Body of pancreas (tissue), 4 donors: ENCODE data around the gene HTR3C. TPM values are rescaled to one million over a fixed set of nuclear protein-coding genes. Genes with fewer than 3 reads are reported as not detected.

Experiments
- ATAC-seq: fragments of 150-250 bp; one replicate; pipeline ENCODE4 v1.9.1; 2016
- DNase-seq, 4 donors: peaks; one replicate each; pipeline ENCODE4 v3.0.0-alpha.2; 2019
- H3K27ac ChIP-seq, 4 donors: fragments of 200-600 bp; sonication (generic); 1 replicate in 3 of 4; 2 replicates in 1 of 4; pipeline versions ENCODE4 v1.5.1 to v1.6.1; 2016 to 2019; ENCODE audit warnings: mild to moderate bottlenecking in 1 of 4, mixed read lengths in 1 of 4, moderate library complexity in 1 of 4
- H3K27me3 ChIP-seq, 2 donors: fragments of 200-600 bp; sonication (generic); one replicate each; pipeline ENCODE4 v1.6.0; 2016; ENCODE audit warnings: mild to moderate bottlenecking in 1 of 2
- H3K36me3 ChIP-seq, 2 donors: fragments of 200-600 bp; sonication (generic); replicated peaks in 1 of 2; 2 replicates each; pipeline ENCODE4 v1.5.1; 2016; ENCODE audit warnings: low read depth in 2 of 2; ENCODE audit not compliant: insufficient read depth in 1 of 2
- H3K4me1 ChIP-seq: fragments of 200-600 bp; sonication (generic); one replicate; pipeline ENCODE4 v1.6.0; 2016
- H3K4me3 ChIP-seq, 2 donors: fragments of 200-600 bp; sonication (generic); 1 replicate in 1 of 2; 2 replicates in 1 of 2; pipeline ENCODE4 v1.5.1; 2016 to 2019
- H3K9me3 ChIP-seq, 3 donors: fragments of 200-600 bp; sonication (generic); 1 replicate in 2 of 3; 2 replicates in 1 of 3; pipeline ENCODE4 v1.5.1; 2016
- POLR2A ChIP-seq, 3 donors: fragments of 450-650 bp; IDR thresholded peaks; one replicate each; pipeline ENCODE4 v1.6.1; 2016; ENCODE audit warnings: antibody characterized with exemption in 3 of 3, mild to moderate bottlenecking in 2 of 3
- WGBS, 2 donors: methylation state at CpG; one replicate each; pipeline ENCODE4 v1.1.5; 2017; 5-methylcytosine and 5-hydroxymethylcytosine counted together
- intact Hi-C: fragments of 100-400 bp; cut with DNase I; formaldehyde crosslinking; loops from one replicate; pipeline ENCODE4 v1.15.1; 2023
- total RNA-seq, 2 donors: library from RNA; depleted of rRNA; stranded (reverse); fragments of >200 nt; gene quantifications; one replicate each; pipeline ENCODE4 v1.1.0, GENCODE V29; 2016
- TF ChIP-seq, protein P1 (sequence below), 7 experiments: fragments of 450-650 bp in 4 of 7; fragments of 200-600 bp in 3 of 7; sonication (generic) in 3 of 7; IDR thresholded peaks; one replicate each; pipeline ENCODE4 v1.5.1; 2016 to 2019; ENCODE audit warnings: antibody characterized with exemption in 7 of 7

The HTR3C gene
- total RNA-seq, 2 donors from 2014 or later: not detected

DNA sequence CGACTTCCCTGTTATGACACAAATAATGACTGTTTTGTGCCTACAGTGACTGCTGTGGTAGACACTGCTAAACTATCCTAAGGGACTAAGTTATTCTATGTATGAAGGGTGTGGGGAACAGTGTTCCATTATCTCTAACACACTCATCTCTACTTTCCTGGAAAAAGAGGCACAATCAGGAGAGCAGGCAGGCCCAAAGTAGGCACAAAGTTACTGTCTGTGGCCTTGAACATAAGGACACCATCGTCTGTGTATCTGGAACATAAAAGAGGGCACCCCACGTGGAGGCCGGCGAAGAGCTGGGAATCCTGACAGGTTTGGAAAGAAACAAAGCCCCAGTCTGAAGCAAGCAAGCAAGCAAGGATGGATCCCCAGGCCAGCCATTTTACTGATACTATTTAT, 36.7 kb upstream of the HTR3C start:
- ATAC-seq: no peak
- DNase-seq: no peak
- Histone ChIP-seq H3K4me1 (peaks cover 7% of the 10 kb centered on the region), H3K4me3 (no peak overlapping the region), H3K27ac (no peak overlapping the region), H3K36me3 (no peaks in the 10 kb centered on the region), H3K27me3 (no peaks in the 10 kb centered on the region), H3K9me3 (no peaks in the 10 kb centered on the region)
- intact Hi-C loops: loop anchor here (5.0 kb wide), 1 partner anchor 119 kb away; no protein-coding TSS in a partner anchor
- 59 to 67% methylated on average over 5 of the region's 5 CpGs for WGBS, 2 donors
- no peak for TF ChIP-seq POLR2A (IDR thresholded peaks at IDR 0.05)
- TF ChIP-seq, protein P1, sequence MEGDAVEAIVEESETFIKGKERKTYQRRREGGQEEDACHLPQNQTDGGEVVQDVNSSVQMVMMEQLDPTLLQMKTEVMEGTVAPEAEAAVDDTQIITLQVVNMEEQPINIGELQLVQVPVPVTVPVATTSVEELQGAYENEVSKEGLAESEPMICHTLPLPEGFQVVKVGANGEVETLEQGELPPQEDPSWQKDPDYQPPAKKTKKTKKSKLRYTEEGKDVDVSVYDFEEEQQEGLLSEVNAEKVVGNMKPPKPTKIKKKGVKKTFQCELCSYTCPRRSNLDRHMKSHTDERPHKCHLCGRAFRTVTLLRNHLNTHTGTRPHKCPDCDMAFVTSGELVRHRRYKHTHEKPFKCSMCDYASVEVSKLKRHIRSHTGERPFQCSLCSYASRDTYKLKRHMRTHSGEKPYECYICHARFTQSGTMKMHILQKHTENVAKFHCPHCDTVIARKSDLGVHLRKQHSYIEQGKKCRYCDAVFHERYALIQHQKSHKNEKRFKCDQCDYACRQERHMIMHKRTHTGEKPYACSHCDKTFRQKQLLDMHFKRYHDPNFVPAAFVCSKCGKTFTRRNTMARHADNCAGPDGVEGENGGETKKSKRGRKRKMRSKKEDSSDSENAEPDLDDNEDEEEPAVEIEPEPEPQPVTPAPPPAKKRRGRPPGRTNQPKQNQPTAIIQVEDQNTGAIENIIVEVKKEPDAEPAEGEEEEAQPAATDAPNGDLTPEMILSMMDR (IDR thresholded peaks at IDR 0.05): no peak

DNA sequence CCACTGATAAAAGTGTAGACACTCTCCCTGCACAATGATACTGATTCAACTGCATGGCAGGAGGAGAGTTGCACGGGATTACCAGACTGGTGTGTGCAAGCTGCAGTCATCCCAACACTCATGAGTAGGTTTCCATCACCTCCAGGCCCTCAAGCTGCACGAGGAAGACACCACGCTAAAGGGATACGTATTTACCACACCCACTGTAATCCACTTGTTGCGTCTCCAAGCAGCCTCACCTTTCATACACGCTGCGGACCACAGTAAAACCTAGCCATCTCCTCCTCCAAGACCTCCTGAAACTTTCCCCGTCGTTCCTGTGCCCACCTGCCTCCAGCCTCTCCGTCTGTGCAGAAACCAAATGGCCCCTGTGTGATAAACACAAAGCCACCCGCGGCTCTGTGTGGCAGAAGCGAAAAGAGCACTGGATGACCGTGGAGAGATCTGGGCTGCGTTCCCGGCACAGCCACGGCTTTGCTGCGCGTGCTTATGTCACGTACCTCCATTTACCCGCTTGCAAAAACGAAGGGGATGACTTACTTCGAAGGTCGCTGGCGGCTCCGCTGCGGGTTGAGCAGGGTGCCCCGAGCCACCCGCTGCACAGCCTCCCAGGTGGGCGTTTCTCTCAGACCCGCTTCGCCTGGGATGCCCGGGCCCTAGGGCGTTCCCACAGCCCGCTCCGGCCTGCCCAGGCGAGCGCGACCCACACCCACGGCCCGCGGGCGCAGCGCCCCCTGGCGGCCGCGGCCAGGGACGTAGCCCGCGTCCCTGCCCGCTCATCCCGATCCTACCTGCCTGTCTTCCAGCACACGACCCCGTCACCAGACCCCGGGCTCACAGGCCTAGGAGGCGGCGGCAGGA, 35.8 kb upstream of the HTR3C start:
- TF ChIP-seq, protein P1 (IDR thresholded peaks at IDR 0.05): peak; percentile 75 to 99 (median 86)
- no peak for TF ChIP-seq POLR2A (IDR thresholded peaks at IDR 0.05)
- Histone ChIP-seq H3K36me3 (no peaks in the 10 kb centered on the region), H3K27ac (peak overlapping the region in 3 of 4 donors; percentile 33 to 79 (median 74)), H3K4me3 (peak overlapping the region; percentile 91 to 100), H3K4me1 (peaks cover 7% of the 10 kb centered on the region), H3K27me3 (no peaks in the 10 kb centered on the region), H3K9me3 (no peaks in the 10 kb centered on the region)
- DNase-seq (peak; percentile 43 to 65 (median 60)), ATAC-seq (peak; percentile 82)
- intact Hi-C loops: loop anchor here (5.0 kb wide), 1 partner anchor 120 kb away; no protein-coding TSS in a partner anchor
- 16 to 60% methylated on average over 13 to 54 of the region's 57 CpGs for WGBS, 2 donors

DNA sequence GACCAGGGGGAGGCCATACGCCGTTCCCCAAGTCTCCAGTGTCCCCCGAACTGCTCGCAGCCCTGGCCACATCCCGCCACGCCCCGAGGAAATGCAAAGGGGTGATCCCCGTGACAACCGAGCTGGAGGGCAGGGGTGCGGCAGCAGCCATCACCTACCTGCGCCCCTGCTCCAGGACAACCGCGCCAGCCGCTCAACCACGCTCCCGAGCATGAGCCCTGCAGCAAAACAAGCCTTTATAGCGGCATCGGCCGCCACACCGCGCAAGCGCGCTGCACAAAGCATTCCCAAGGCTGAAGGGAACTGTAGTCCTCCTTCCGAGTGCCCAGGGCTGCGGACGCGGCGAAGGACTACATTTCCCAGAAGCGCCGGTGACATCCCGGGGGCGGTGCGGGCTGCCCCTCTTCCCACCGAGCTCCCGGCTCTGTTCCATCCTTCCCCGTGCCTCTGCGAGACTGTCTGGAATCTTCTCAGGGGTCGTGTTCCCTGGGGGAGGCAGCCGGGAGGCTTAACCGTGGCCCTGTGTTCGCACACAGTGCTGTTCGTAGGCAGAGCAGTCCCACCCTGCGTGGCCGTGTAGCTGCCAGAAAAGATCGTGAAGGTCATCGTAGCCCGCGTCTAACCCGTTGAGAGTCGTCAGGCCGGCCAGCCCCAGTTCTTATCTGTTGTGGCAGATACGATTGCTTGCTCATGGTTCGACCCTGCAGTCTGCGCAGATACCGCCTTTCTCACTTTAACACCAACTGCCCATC, 35.0 kb upstream of the HTR3C start, which contains the start of gene ABCC5:
TSS of gene ABCC5 (minus strand) at position 213 of the 752 bp plus-strand sequence. CDS start 3,492 bp downstream, outside the sequence.
- 0% methylated on average over 29 to 55 of the region's 55 CpGs for WGBS, 2 donors
- intact Hi-C loops: loop anchor here (5.0 kb wide), 1 partner anchor 121 kb away; no protein-coding TSS in a partner anchor
- Histone ChIP-seq H3K27me3 (no peaks in the 10 kb centered on the region), H3K4me1 (peaks cover 7% of the 10 kb centered on the region), H3K9me3 (no peaks in the 10 kb centered on the region), H3K27ac (peak within 1 kb of the TSS; percentile 20 to 79 (median 57)), H3K36me3 (no peaks in the 10 kb centered on the region), H3K4me3 (peak within 1 kb of the TSS; percentile 91 to 100)
- TF ChIP-seq POLR2A (IDR thresholded peaks at IDR 0.05): peak in 2 of 3 donors; percentile 61
- TF ChIP-seq, protein P1 (IDR thresholded peaks at IDR 0.05): peak in 4 of 7 experiments; percentile 13 to 45 (median 33)
- DNase-seq (peak; percentile 91 to 94 (median 94)), ATAC-seq (peak; percentile 99)

DNA sequence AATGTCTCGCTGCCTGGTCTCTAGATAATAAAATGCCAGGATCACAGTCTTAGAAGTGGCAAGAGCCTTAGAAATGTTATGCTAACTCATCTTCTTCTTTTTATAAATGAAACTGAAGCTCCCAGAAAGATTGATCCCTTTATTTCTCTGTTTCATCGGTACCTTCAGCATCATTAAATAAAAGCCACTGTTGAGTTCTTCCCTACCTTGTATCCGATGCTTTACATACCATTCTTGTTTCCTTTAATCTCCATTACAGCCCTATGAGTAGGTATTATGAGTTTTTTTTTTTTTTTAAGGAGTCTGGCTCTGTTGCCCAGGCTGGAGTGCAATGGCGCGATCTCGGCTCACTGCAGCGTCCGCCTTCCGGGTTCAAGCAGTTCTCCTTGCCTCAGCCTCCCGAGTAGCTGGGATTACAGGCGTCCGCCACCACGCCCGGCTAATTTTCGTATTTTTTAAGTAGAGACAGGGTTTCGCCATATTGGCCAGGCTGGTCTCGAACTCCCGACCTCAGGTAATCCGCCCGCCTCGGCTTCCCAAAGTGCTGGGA, 34.3 kb upstream of the HTR3C start:
- Histone ChIP-seq H3K9me3 (no peaks in the 10 kb centered on the region), H3K4me1 (peaks cover 7% of the 10 kb centered on the region), H3K27ac (peak overlapping the region in 3 of 4 donors; percentile 40 to 79 (median 74)), H3K4me3 (peak overlapping the region; percentile 91 to 100), H3K27me3 (no peaks in the 10 kb centered on the region), H3K36me3 (no peaks in the 10 kb centered on the region)
- DNase-seq (no peak), ATAC-seq (no peak)
- WGBS, 2 donors: 85 to 88% methylated on average over 21 of the region's 21 CpGs
- no peak for TF ChIP-seq POLR2A (IDR thresholded peaks at IDR 0.05)
- TF ChIP-seq, protein P1 (IDR thresholded peaks at IDR 0.05): no peak
- intact Hi-C loops: loop anchor here (5.0 kb wide), 1 partner anchor 121 kb away; no protein-coding TSS in a partner anchor
